Measurements from ENCODE around the gene LIPH. TPM values are rescaled to one million over a fixed set of nuclear protein-coding genes. Genes with fewer than 3 reads are reported as not detected.

LIPH gene
- under 1 TPM in 2 of 4 donors, not detected in 2; 0.06 to 0.34 TPM for total RNA-seq

DNA sequence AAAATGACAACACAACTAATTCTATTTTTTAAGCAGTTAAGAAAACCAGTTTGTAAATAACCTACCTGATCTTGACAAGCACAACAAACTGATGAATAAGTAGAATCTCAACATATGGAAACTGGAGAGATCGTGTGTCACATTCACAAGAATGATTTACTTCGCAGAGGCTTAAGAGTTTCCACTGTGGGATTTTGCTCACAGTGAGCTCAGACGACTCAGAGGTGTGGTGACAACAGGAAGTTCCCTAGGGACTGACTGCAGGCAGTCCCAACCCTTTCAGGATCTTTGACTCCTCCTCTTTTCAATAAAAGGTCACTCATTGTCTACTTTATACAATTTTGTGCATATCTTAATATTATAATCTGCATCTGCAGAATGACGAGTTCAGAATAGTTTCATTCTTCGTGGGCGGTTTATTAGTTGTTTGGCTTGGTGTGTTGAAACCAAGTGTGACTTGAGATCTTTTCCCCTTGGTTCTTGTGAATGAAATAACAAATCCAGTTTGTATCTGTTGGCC lies at the start of gene LIPH:
Gene LIPH (minus strand): TSS at position 231 of the 520 bp plus-strand sequence. CDS start 117 bp downstream, at position 114.
- no peak within 1 kb of the TSS for H3K4me3 ChIP-seq
- WGBS = 38% methylated on average over 6 of the region's 6 CpGs

DNA sequence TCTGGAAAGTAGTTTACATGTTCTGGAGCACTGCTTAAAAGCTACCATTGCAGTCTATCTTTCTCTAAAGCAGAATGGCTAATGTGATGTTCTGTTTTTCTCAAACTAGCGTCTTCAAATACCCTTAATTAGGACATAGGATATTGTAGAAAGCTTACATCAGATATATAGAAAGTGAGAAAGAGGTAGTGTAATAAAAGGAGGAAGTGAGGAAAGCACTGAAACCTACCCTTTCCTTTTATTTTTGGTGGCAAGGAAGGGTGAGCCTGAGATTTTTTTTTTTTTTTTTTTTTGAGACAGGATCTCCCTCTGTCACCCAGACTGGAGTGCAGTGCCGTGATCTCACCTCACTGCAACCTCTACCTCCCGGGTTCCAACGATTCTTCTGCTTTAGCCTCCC lies 43.1 kb upstream of the LIPH start:
- no peak for DNase-seq (ENCODE audit: extremely low spot score)
- TF ChIP-seq POLR2AphosphoS5 (IDR thresholded peaks at IDR 0.05) (no peak), EP300 (IDR thresholded peaks at IDR 0.05) (no peak), POLR2A (IDR thresholded peaks at IDR 0.05; ENCODE audit: low read depth) (no peak)
- TF ChIP-seq, protein P1, sequence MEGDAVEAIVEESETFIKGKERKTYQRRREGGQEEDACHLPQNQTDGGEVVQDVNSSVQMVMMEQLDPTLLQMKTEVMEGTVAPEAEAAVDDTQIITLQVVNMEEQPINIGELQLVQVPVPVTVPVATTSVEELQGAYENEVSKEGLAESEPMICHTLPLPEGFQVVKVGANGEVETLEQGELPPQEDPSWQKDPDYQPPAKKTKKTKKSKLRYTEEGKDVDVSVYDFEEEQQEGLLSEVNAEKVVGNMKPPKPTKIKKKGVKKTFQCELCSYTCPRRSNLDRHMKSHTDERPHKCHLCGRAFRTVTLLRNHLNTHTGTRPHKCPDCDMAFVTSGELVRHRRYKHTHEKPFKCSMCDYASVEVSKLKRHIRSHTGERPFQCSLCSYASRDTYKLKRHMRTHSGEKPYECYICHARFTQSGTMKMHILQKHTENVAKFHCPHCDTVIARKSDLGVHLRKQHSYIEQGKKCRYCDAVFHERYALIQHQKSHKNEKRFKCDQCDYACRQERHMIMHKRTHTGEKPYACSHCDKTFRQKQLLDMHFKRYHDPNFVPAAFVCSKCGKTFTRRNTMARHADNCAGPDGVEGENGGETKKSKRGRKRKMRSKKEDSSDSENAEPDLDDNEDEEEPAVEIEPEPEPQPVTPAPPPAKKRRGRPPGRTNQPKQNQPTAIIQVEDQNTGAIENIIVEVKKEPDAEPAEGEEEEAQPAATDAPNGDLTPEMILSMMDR (IDR thresholded peaks at IDR 0.05) = no peak
- Histone ChIP-seq H3K27ac (replicated peaks in 1 of 4) (no peak overlapping the region), H3K4me3 (no peak overlapping the region), H3K27me3 (no peaks in the 10 kb centered on the region), H3K4me1 (no peaks in the 10 kb centered on the region), H3K36me3 (peaks cover 26 to 90% (median 55%) of the 10 kb centered on the region in 4 donors), H3K9me3 (no peaks in the 10 kb centered on the region)
- intact Hi-C loops (cut with DNase I) = no loop called here
- WGBS = 75% methylated on average over 4 of the region's 4 CpGs

More for the DNA sequence above, at the start of gene LIPH:
- TF ChIP-seq POLR2AphosphoS5 (IDR thresholded peaks at IDR 0.05) (no peak), EP300 (IDR thresholded peaks at IDR 0.05) (no peak), POLR2A (IDR thresholded peaks at IDR 0.05; ENCODE audit: low read depth) (no peak)
- TF ChIP-seq, protein P1 (IDR thresholded peaks at IDR 0.05) = no peak
- Histone ChIP-seq H3K27me3 (no peaks in the 10 kb centered on the region), H3K27ac (replicated peaks in 1 of 4) (no peak within 1 kb of the TSS), H3K36me3 (no peaks in the 10 kb centered on the region), H3K4me1 (peaks cover 0 to 10% (median 7%) of the 10 kb centered on the region in 4 donors), H3K9me3 (no peaks in the 10 kb centered on the region)
- intact Hi-C loops (cut with DNase I) = loop anchor here (10.0 kb wide), 1 partner anchor 198 kb away; no protein-coding TSS in a partner anchor
- DNase-seq (ENCODE audit: extremely low spot score) = no peak

DNA sequence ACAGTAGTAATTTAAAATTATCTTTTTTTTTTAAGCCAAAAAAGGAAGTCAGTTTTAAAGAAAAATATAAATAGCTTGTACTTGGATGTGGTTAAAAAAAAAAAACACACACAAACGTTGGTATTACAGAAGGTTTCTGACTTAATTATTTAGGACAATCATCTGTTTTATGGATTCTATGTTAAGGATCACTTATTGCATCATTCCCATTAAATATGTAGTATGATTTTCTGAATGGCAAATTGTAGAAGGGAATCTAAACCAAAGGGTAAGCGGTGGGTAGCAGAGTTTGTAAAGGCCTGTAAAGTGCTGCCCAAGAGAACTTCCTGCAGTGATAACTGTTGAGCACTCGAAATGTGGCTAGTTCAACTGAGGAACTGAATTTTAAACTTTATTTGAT lies 41.7 kb upstream of the LIPH start:
- WGBS = 71% methylated on average over 3 of the region's 3 CpGs
- intact Hi-C loops (cut with DNase I) = no loop called here
- Histone ChIP-seq H3K27ac (replicated peaks in 1 of 4) (no peak overlapping the region), H3K9me3 (no peaks in the 10 kb centered on the region), H3K27me3 (no peaks in the 10 kb centered on the region), H3K36me3 (peaks cover 22 to 83% (median 53%) of the 10 kb centered on the region in 4 donors), H3K4me3 (no peak overlapping the region), H3K4me1 (peaks cover 3 to 8% (median 8%) of the 10 kb centered on the region in 4 donors)
- no peak for DNase-seq (ENCODE audit: extremely low spot score)
- TF ChIP-seq EP300 (IDR thresholded peaks at IDR 0.05) = no peak
- no peak for TF ChIP-seq POLR2AphosphoS5 (IDR thresholded peaks at IDR 0.05)
- TF ChIP-seq, protein P1 (IDR thresholded peaks at IDR 0.05) = no peak
- TF ChIP-seq POLR2A (IDR thresholded peaks at IDR 0.05; ENCODE audit: low read depth) = no peak

DNA sequence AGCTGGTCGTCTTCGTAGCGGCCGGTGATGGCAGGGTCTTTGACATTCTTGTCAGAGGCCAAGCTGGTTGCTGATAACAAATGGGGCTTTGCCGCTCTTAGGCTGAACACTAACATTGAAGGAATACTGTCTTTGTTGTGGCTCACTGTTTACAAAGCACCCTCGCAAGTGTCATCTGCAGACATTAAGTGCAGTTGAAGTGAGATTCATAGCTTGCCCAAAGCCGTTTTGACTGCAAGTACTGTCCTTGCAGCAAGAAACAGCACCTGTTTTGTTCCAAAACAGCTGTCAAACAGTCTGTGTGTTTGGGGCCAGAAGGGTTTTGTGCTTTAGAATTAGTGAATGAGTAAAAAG lies 34.3 kb upstream of the LIPH start:
- no peaks in the 10 kb centered on the region for H3K9me3 ChIP-seq
- no peak for DNase-seq (ENCODE audit: extremely low spot score)
- peak overlapping the region; percentile 73 to 98 (median 86) for H3K4me3 ChIP-seq
- 0% methylated on average over 6 of the region's 7 CpGs for WGBS
- H3K4me1 ChIP-seq = peaks cover 20 to 39% (median 38%) of the 10 kb centered on the region in 4 donors
- TF ChIP-seq POLR2AphosphoS5 (IDR thresholded peaks at IDR 0.05) = no peak
- TF ChIP-seq, protein P1 (IDR thresholded peaks at IDR 0.05) = no peak
- TF ChIP-seq EP300 (IDR thresholded peaks at IDR 0.05) = no peak
- TF ChIP-seq POLR2A (IDR thresholded peaks at IDR 0.05; ENCODE audit: low read depth) = no peak
- H3K27ac ChIP-seq (replicated peaks in 1 of 4) = peak overlapping the region; percentile 93 to 99 (median 97)
- H3K36me3 ChIP-seq = peaks cover 7 to 17% (median 11%) of the 10 kb centered on the region in 4 donors
- no peaks in the 10 kb centered on the region for H3K27me3 ChIP-seq
- intact Hi-C loops (cut with DNase I) = no loop called here

Measured in esophagus muscularis mucosa (tissue), 4 donors.